GM13977 (cell line): ENCODE results near the gene ADM2.

Source experiments
- DNase-seq: peaks from one replicate; pipeline ENCODE4 v3.0.0; 2012; ENCODE audit warnings: low spot score
- in situ Hi-C: fragments of 300-500 bp; cut with MboI; formaldehyde crosslinking; loops from one replicate; pipeline ENCODE4 v1.12.0; 2022; ENCODE audit warnings: low sequenced_read_pairs, low pct_unique_long_range_greater_than_20kb, mixed read lengths, inconsistent platforms; ENCODE audit not compliant: unreplicated experiment
- TF ChIP-seq, protein P1 (sequence below): IDR thresholded peaks from 2 replicates; pipeline ENCODE4 v1.5.1; 2012; ENCODE audit warnings: mild to moderate bottlenecking, control low read depth; ENCODE audit not compliant: insufficient read depth; ENCODE audit errors: extremely low read depth, missing control alignments

Gene ADM2

DNA sequence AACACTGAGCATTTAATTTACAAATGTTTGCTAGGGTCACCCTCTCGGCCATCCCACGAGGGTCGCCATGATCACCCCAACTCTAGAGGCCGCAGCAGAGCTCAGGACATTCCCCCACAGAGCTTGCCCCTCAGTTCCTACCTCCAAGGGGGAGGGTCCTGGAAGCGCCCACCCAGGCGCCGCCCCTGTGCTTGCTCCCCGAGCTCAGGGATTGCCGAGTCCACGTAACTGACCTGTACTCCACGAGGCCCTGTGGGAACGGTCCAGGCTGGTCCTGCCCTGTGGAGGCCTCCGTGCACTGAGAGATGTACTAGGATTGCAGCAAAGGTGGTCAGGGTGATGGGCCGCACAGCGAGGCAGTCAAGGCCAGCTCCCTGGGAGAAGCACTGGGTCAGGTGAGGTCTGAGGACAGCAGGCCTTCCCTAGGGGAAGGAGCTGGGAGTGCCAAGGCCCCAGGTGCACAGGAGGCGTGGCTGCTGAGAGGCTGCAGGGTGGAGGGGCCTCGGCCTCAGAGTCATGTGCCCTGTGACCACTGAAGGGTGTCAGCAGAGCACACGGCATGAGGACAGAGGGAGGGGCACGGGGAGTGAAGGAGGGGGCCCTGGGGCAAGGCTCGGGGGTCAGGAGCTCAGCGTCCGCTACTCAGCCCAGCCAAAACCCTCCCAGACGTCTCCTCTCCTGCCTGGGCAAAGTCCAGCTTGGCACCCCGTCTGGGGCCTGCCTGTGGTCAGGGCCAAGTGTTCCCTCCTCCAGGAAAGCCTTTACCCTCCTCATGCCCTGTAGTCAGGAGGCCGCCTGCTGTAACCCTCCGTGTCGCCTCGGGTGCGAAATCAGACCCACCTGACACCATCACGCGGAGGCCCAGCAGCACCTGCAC lies 2.9 kb downstream of the ADM2 start:
- TF ChIP-seq, protein P1, sequence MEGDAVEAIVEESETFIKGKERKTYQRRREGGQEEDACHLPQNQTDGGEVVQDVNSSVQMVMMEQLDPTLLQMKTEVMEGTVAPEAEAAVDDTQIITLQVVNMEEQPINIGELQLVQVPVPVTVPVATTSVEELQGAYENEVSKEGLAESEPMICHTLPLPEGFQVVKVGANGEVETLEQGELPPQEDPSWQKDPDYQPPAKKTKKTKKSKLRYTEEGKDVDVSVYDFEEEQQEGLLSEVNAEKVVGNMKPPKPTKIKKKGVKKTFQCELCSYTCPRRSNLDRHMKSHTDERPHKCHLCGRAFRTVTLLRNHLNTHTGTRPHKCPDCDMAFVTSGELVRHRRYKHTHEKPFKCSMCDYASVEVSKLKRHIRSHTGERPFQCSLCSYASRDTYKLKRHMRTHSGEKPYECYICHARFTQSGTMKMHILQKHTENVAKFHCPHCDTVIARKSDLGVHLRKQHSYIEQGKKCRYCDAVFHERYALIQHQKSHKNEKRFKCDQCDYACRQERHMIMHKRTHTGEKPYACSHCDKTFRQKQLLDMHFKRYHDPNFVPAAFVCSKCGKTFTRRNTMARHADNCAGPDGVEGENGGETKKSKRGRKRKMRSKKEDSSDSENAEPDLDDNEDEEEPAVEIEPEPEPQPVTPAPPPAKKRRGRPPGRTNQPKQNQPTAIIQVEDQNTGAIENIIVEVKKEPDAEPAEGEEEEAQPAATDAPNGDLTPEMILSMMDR: no peak
- in situ Hi-C loops: no loop called here
- DNase-seq: no peak

DNA sequence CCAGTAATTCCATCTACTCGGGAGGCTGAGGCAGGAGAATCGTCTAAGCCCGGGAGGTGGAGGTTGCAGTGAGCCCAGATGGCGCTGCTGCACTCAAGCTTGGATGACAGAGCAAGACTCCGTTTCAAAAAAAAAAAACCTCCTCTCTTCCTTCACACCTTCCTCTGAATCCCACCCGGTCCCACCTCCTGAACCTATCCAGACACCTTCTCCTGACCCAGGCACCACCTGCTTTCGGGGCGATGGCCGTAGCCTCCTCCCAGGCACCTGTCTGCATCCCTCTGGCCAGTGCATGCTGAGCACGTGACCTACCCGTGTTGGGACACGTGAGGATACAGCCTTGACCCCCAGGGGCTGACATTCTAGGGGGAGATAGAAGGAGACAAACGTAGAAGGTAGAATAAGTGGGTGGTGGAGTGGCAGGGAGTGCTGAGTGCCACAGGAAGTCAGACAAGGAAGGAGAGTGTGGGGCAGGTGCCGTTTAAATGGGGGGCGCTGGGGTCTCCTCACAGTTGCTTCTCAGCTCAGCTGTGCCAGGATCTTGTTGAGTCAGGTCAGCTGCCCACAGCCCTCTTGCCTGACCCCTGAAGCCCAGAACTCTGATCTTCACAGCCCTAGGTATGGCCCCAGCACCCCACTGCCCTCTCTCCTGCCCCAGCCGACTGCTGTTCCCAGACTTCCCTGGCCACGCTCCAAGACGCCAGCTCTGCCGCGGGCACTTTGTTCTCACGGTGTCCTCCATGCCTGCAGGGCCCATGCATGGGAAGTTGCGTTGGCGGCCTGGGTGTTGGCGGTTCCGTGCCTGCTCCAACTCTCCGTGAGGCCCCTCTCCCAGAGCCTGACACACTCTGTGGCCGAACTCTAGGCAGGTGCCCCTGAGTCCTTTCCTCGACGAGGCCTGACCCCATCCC lies 4.1 kb downstream of the ADM2 start:
- in situ Hi-C loops: no loop called here
- TF ChIP-seq, protein P1: no peak
- no peak for DNase-seq

DNA sequence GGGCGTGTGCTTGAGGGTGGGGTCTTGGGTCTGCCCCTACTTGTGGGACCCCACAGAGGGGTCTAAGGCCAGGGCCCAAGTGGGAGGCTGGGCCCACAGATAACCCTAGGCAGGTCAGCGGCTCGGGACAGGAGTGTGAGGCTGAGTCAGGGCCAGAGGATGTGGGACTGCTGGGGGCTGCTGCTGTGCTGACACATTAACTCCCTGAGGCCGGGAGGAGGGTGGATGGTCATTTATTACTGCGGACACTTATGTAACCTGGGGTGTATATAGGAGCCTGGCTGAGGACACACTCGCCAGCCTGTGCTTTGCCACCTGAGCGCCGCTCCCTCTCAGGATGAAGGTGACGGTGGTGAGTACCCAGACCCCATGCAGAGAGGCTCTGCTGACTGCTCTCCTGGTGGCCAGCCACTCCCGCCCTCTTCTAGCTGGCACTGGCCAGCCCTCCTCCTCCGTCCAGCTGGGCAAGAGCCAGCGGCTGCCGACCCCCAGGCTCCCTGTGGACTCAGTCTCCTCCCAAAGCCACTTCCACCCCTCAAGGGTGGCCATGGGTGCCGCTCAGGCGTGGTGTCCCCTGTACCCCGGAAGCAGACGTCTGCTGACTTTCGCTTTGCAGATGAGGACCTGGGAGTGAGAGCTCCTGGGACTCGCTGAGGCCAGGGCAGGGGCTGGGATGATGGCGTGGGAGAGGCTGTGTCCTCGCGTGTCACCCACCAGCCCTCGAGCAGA lies 5.4 kb downstream of the ADM2 start, which contains the start of gene MIOX:
Gene MIOX (plus strand): TSS at position 299 of the 729 bp plus-strand sequence. CDS start 39 bp downstream, at position 338.
- in situ Hi-C loops: no loop called here
- TF ChIP-seq, protein P1: no peak
- no peak for DNase-seq

GRCh38 chr22:50487290-50488005 lies 6.1 kb downstream of the ADM2 start:
- in situ Hi-C loops: no loop called here
- TF ChIP-seq, protein P1: no peak
- DNase-seq: no peak

GRCh38 chr22:50488006-50488677 lies 6.8 kb downstream of the ADM2 start:
- in situ Hi-C loops: no loop called here
- TF ChIP-seq, protein P1: no peak

More at GRCh38 chr22:50488006-50488677, 6.8 kb downstream of the ADM2 start:
- no peak for DNase-seq
